ENCODE measurements around the gene EIF2B4.

DNA sequence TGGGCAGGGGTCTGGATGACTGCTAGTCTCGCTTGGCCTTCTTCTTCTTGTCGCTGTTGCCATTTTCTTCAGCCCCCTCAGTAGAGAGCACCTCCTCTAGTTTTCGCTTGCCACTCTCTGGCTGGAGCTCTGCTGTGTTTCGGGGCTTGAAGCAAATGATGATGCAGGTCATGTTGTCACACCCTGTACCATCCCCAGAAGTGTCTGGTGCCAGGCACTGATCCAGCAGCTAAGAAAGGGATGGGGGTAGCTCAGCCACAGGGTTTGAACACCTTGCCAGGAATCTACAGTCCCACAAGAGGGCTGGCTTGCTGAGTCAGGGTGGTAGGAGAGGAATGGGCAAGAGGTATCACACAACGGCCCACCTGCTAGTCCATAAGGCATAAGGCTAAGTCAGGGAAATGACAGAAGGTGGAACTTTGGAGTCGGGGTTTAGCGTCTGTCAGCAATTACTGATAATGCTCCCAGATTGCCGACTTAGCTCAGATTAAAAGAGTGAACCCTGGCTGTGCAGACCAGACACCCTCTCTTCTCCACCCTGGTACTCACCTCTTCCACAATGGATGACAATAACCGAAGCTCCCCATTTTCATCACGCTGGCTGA is 11.5 kb upstream of the EIF2B4 start:
- no peak for TF ChIP-seq SIN3A (IDR thresholded peaks at IDR 0.05; ENCODE audit: borderline replicate concordance, insufficient read depth, low read depth, low read length)
- TF ChIP-seq, protein P1, sequence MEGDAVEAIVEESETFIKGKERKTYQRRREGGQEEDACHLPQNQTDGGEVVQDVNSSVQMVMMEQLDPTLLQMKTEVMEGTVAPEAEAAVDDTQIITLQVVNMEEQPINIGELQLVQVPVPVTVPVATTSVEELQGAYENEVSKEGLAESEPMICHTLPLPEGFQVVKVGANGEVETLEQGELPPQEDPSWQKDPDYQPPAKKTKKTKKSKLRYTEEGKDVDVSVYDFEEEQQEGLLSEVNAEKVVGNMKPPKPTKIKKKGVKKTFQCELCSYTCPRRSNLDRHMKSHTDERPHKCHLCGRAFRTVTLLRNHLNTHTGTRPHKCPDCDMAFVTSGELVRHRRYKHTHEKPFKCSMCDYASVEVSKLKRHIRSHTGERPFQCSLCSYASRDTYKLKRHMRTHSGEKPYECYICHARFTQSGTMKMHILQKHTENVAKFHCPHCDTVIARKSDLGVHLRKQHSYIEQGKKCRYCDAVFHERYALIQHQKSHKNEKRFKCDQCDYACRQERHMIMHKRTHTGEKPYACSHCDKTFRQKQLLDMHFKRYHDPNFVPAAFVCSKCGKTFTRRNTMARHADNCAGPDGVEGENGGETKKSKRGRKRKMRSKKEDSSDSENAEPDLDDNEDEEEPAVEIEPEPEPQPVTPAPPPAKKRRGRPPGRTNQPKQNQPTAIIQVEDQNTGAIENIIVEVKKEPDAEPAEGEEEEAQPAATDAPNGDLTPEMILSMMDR (IDR thresholded peaks at IDR 0.05) = no peak
- TF ChIP-seq, protein P2, sequence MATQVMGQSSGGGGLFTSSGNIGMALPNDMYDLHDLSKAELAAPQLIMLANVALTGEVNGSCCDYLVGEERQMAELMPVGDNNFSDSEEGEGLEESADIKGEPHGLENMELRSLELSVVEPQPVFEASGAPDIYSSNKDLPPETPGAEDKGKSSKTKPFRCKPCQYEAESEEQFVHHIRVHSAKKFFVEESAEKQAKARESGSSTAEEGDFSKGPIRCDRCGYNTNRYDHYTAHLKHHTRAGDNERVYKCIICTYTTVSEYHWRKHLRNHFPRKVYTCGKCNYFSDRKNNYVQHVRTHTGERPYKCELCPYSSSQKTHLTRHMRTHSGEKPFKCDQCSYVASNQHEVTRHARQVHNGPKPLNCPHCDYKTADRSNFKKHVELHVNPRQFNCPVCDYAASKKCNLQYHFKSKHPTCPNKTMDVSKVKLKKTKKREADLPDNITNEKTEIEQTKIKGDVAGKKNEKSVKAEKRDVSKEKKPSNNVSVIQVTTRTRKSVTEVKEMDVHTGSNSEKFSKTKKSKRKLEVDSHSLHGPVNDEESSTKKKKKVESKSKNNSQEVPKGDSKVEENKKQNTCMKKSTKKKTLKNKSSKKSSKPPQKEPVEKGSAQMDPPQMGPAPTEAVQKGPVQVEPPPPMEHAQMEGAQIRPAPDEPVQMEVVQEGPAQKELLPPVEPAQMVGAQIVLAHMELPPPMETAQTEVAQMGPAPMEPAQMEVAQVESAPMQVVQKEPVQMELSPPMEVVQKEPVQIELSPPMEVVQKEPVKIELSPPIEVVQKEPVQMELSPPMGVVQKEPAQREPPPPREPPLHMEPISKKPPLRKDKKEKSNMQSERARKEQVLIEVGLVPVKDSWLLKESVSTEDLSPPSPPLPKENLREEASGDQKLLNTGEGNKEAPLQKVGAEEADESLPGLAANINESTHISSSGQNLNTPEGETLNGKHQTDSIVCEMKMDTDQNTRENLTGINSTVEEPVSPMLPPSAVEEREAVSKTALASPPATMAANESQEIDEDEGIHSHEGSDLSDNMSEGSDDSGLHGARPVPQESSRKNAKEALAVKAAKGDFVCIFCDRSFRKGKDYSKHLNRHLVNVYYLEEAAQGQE (IDR thresholded peaks at IDR 0.05; ENCODE audit: insufficient read depth in 1 of 2, low read depth in 2 of 2, low read length in 1 of 2) = no peak
